GM12892 (cell line): ENCODE measurements around the gene NPM1.

Experiments
- POLR2A ChIP-seq: IDR thresholded peaks from 2 replicates; pipeline ENCODE4 v1.6.1; 2011; ENCODE audit warnings: low read depth, low read length, control low read depth
- POLR2AphosphoS5 ChIP-seq: IDR thresholded peaks from 2 replicates; pipeline ENCODE4 v1.6.1; 2011; ENCODE audit warnings: low read depth, low read length, control low read depth

DNA sequence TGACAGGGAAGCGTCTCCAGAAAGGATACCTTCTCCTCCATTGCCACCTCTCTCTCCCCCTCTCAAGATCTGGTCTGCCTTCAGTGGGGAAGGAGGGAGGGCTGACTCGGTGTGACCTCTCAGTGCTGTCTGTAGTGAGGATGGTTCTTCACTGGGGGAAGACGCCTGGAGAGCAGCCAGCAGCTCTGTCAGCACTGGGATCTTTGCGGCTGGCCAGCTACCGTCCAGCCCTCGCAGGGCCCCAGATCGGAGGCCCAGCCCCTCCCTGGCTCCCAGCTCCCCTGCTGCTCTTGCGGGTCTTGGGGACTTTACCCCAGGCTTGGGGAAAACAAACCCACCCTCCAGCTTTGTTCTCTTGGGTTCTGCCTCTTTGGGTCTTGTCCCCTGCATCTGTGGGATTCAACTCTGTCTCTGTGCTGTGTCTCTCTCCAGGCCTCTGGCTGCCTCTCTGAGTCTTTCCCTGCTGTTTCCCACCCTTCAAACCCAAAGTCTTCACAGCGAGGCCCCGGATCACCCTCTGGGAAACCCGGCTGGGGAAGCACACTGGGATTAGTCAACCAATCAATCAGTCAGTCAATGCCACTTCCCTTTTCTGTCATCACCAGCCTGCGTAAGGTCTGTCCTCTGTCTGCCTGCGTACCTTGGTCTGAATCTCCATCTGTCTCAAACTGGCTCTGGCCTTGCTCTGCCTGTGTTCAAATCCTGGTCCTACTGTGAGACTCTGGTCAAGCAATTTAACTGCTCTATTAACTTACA lies 54.8 kb downstream of the NPM1 start:
- TF ChIP-seq POLR2A (no peak), POLR2AphosphoS5 (no peak)
